DOHH2 (cell line): Measurements from ENCODE around the gene BET1.

ENCODE experiments used
- EZH2phosphoT487 ChIP-seq: fragments of 200-600 bp; sonication (generic); IDR thresholded peaks from 2 replicates; pipeline ENCODE4 v1.6.1; 2017; ENCODE audit warnings: borderline replicate concordance, mild to moderate bottlenecking, antibody characterized with exemption, low read length, moderate library complexity, mixed read lengths
- TF ChIP-seq, protein P1 (sequence below): fragments of 200-600 bp; sonication (generic); IDR thresholded peaks from one replicate; pipeline ENCODE4 v1.5.1; 2014; ENCODE audit warnings: antibody characterized with exemption, mild to moderate bottlenecking, low read depth, low read length; ENCODE audit not compliant: poor library complexity, severe bottlenecking

DNA sequence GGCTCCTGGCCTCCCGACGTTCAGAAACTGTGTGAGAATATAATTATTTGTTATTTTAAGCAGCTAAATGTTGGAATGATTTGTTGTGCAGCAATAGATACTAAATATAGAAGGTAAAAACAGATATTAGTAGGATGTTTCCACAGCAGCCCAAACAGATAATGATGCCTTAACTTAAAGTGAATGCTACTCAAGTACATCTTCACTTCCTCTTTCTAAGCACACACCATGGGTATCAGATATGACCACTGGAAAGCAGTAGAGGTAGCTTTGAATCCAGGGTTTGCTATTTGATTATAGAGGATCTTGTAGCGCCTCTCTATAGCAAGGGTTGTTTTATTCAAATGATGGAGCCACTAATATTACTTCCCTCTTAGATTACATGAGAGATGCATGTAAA lies 38.2 kb upstream of the BET1 start:
- TF ChIP-seq, protein P1, sequence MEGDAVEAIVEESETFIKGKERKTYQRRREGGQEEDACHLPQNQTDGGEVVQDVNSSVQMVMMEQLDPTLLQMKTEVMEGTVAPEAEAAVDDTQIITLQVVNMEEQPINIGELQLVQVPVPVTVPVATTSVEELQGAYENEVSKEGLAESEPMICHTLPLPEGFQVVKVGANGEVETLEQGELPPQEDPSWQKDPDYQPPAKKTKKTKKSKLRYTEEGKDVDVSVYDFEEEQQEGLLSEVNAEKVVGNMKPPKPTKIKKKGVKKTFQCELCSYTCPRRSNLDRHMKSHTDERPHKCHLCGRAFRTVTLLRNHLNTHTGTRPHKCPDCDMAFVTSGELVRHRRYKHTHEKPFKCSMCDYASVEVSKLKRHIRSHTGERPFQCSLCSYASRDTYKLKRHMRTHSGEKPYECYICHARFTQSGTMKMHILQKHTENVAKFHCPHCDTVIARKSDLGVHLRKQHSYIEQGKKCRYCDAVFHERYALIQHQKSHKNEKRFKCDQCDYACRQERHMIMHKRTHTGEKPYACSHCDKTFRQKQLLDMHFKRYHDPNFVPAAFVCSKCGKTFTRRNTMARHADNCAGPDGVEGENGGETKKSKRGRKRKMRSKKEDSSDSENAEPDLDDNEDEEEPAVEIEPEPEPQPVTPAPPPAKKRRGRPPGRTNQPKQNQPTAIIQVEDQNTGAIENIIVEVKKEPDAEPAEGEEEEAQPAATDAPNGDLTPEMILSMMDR: no peak
- no peak for TF ChIP-seq EZH2phosphoT487
